ENCODE measurements around the gene MYOM1.

MYOM1 gene

GRCh38 chr18:3148930-3149535 is 70.7 kb downstream of the MYOM1 start:
- DNase-seq, result no peak

- DNase-seq, result no peak
Observed at GRCh38 chr18:3147935-3148554, 71.7 kb downstream of the MYOM1 start.

GRCh38 chr18:3140986-3141639 is 78.7 kb downstream of the MYOM1 start:
- DNase-seq, result no peak

DNA sequence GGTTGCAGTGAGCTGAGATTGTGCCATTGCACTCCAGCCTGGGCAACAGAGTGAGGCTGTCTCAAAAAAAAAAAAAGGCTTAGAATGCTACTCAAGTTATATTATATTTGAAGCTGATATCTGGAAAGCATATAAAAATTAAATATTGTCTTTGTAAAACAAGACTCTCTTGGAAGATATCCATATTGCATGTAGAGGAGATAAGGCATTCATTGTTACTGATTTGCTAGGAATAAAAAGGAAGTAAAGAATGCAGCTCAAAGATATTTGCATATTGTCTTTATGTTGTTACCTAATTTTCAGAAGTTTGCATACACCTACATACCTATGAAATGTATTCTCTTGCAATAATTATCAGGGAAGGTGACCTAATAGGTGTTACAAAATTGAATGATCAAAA is 79.4 kb downstream of the MYOM1 start:
- no peak for DNase-seq

DNA sequence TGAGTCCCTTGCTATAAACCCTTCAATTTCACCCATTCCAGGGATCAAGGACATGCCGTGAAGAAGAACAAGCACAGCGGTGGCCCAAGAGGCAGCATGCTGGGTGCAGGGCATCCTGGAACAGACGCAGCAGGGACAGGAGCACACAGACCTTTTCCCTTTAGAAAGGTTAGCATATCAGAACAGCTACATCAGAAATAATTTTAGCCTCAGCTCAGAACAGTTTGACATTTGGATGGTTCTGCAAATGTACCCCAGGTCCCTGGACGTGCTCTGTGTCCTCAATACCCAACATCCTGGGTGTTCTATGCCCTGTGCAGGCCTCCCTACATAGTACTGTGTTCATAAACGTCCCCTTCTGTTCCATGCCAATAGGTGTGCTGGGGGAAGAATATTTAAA is 80.4 kb downstream of the MYOM1 start:
- DNase-seq, result no peak

DNA sequence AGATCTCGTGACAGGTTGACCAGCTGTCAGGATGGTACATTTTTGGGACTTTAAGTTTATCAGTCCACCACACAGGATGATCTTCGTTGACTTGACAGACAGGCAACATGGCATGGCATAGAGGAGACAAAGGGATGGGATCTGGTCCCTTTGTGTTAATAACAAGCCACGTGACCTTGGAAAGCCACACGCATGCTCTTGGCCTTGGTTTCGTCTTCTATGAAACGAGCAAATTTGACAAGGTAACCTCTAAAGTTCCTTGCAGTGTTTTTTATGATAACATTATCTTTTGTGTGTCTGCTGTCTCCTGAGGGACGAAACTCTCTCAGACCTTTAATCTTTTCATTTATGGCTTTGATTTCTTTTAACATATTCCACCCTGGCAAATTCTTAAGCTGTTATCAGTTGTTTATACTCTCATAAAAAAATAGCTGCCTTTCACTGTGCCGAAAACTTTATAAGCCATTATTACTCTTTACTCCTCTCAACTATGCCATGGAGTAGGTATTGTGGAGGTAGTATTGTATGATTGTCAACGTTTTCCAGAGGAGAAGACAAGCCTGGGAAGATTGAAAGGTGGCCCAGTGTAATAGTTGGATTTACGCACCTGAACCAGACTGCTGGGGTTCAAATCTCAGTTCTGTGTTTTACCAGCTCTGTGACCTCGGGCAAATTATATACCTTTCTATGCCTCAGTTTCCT is 81.3 kb downstream of the MYOM1 start:
- no peak for DNase-seq

DNA sequence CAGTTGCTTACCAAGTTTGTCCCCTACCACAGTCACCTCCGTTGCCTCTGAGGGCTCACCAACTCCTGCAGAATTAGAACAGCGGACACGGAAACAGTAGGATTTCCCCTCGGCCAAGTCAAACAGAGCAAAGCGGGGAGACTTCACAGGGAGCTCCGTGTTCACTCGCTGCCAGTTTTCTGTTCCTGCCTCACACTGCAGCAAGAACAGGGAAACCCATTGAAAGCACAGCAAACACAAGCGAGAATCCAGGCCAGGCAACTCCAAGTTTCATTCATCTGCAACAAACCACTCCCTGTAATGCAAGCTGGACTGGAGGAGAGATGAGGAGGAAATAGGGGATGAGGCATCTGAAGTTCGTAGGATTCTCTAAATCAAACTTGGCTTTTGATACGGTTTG is 84.2 kb downstream of the MYOM1 start:
- no peak for DNase-seq

- no peak for DNase-seq
Observed at GRCh38 chr18:3132700-3133099, 87.1 kb downstream of the MYOM1 start.

- no peak for DNase-seq
Observed at GRCh38 chr18:3130344-3130743, 89.4 kb downstream of the MYOM1 start.

- peak; percentile 87 for DNase-seq
Observed at GRCh38 chr18:3129053-3129864, 90.5 kb downstream of the MYOM1 start.

GRCh38 chr18:3126457-3127097 is 93.2 kb downstream of the MYOM1 start:
- no peak for DNase-seq

DNA sequence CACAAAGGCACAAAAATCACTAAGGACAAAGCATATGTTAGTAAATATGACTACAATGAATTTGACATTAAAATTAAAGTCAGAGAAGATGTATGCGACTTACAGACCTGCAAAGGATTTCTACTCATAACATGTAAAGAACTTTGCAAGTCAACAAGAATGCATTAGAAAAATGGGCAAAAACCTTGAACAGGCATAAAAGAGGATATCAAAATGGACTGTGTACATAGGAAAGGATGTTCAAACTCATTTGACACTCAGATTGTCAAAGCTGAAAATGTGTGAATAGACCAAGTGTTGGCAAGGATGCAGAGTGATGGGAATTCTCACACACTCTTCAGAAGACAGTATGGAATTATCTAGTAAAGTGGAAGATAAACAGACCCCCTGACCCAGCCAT is 94.9 kb downstream of the MYOM1 start:
- no peak for DNase-seq

- no peak for DNase-seq
Observed at GRCh38 chr18:3122851-3123250, 96.9 kb downstream of the MYOM1 start.

DNA sequence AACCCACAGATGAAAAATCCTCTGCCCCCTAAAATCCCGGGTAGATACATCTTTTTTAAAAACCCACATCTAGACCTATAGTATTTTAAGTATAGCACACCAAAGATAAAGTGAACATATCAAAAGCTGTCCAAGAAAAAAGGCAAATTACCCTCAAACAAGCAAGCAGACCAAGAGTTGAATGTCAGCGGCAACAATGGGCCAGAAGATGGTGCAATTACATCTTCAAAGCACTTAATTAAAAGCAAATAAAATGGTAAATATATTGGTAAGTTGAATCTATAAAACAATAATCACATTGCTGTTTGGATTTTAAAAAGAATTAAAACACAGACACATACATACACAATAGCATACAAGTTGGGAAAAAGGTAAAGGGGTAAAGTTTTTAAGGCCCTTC is 98.5 kb downstream of the MYOM1 start:
- no peak for DNase-seq

- DNase-seq, result no peak
Observed at GRCh38 chr18:3120356-3120755, 99.4 kb downstream of the MYOM1 start.

- no peak for DNase-seq
Observed at GRCh38 chr18:3119401-3120341, 100.1 kb downstream of the MYOM1 start.

- no peak for DNase-seq
Observed at GRCh38 chr18:3118195-3119010, 101.4 kb downstream of the MYOM1 start.

DNA sequence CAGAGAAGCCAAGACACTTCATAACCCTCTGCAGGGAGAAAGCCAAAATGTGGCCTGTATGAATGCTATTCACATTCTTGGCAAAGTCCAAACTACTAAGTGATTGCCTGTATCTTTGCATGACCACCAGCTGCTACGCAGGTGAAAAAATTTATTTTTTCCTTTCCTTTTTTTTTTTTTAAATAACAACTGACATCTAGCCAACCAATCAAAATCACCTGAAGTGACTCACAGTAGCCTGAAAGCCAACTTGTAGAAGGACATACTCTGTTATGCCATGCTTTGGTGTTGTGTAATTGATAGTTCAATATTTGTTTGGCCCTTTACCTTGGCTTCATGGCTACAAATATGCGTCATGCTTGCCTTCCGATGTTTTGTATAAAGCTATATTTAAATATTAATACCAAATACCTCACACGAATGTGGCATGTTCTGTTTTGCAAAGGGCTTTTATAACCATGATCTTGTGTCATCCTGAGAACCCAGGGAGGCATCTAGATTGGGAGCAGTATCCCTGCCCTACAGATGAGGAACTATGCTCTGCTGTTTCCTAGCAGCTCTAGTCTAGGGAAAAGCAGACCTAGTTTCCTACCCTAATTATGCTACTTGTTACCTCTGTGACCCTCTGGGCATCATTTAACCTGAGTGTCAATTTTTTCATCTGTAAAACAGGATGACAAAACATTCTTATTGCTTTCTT is 102.1 kb downstream of the MYOM1 start:
- no peak for DNase-seq

DNA sequence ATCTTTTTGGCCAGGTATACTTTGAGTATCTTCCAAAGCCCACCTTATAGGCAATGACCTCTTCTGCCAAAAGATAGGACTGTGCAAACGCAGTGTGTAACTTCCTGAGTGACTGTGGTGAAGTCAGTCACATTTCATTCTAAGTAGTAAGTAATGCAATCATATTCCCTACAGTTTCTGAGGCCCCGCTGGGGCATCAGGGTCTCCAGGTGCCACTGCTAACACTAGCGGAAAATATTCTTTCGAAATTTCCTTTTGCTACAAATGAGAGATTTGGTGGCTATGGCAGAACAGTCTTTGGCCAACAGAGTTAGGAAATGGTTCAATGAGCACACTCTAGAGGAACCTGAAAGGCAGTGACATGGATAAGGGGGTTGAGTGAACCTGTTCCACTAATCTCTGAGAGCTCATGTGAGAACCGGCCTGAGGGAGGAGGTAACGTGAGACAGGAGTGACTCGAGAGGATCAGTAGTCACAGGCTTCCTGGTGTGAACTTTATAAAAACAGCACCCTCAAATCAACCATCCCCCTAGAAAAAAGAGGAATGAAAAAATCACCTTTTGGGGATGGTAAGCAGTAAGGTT is 104.2 kb downstream of the MYOM1 start:
- DNase-seq, result no peak

Measured in stimulated activated CD4-positive, alpha-beta T cell treated with anti-CD3 and anti-CD28 coated beads, Interleukin-15, amount 100 ng/mL, for 24 hours (primary cell).